ENCODE results near the gene MAP6. TPM values are rescaled to one million over a fixed set of nuclear protein-coding genes. Genes with fewer than 3 reads are reported as not detected.

Gene MAP6
- total RNA-seq, 1 experiment from 2014 or later: 22.8 TPM

DNA sequence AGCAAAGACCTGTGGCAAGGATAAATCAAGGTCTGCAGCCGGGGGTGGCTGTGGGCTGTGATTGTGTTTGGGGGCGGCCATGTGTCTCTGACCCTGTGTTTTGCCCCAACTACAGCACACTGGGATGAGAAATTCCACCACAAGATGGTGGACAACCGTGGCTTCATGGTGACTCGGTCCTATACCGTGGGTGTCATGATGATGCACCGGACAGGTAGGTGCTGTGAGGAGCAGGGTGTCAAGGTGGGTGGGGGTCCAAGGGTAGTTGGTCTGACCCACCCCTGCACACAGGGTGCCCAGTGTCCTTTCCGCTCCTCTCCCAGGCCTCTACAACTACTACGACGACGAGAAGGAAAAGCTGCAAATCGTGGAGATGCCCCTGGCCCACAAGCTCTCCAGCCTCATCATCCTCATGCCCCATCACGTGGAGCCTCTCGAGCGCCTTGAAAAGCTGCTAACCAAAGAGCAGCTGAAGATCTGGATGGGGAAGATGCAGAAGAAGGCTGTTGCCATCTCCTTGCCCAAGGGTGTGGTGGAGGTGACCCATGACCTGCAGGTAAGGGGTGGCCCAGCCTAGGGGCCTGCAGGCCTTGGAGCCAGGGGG lies 100.1 kb downstream of the MAP6 start:
- H3K4me1 ChIP-seq: peaks cover 24% of the 10 kb centered on the region
- H3K36me3 Mint-ChIP-seq (ENCODE audit: insufficient read depth, unreplicated experiment): peaks cover 92% of the 10 kb centered on the region
- intact Hi-C loops (cut with micrococcal nuclease; ENCODE audit: unreplicated experiment): no loop called here
- H3K9me3 Mint-ChIP-seq (ENCODE audit: unreplicated experiment): no peaks in the 10 kb centered on the region
- ChIA-PET CTCF (no interaction called here), POLR2A (no interaction called here)
- H3K4me3 ChIP-seq (ENCODE audit: low read depth, low read length): no peak overlapping the region
- no peaks in the 10 kb centered on the region for H3K27me3 ChIP-seq (replicated peaks; ENCODE audit: control insufficient read depth, insufficient read depth, low read length)
- peaks cover 14% of the 10 kb centered on the region for H3K4me1 Mint-ChIP-seq (ENCODE audit: low read depth, unreplicated experiment)
- H3K27ac Mint-ChIP-seq (ENCODE audit: unreplicated experiment): no peak overlapping the region
- no peaks in the 10 kb centered on the region for H3K9me3 ChIP-seq
- no TSS peak for BruUV-seq (replicated peaks)
- H3K36me3 ChIP-seq (ENCODE audit: control insufficient read depth, insufficient read depth, low read length): peaks cover 19% of the 10 kb centered on the region
- H3K27me3 Mint-ChIP-seq (ENCODE audit: insufficient read depth, unreplicated experiment): no peaks in the 10 kb centered on the region
- DNase-seq: no peak
- TF ChIP-seq, protein P1, sequence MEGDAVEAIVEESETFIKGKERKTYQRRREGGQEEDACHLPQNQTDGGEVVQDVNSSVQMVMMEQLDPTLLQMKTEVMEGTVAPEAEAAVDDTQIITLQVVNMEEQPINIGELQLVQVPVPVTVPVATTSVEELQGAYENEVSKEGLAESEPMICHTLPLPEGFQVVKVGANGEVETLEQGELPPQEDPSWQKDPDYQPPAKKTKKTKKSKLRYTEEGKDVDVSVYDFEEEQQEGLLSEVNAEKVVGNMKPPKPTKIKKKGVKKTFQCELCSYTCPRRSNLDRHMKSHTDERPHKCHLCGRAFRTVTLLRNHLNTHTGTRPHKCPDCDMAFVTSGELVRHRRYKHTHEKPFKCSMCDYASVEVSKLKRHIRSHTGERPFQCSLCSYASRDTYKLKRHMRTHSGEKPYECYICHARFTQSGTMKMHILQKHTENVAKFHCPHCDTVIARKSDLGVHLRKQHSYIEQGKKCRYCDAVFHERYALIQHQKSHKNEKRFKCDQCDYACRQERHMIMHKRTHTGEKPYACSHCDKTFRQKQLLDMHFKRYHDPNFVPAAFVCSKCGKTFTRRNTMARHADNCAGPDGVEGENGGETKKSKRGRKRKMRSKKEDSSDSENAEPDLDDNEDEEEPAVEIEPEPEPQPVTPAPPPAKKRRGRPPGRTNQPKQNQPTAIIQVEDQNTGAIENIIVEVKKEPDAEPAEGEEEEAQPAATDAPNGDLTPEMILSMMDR (IDR thresholded peaks at IDR 0.05; ENCODE audit: insufficient read depth in 1 of 2, low read depth in 1 of 2, low read length in 1 of 2, severe bottlenecking in 1 of 2, unreplicated experiment in 1 of 2): no peak
- H3K4me3 Mint-ChIP-seq (ENCODE audit: unreplicated experiment): no peak overlapping the region

DNA sequence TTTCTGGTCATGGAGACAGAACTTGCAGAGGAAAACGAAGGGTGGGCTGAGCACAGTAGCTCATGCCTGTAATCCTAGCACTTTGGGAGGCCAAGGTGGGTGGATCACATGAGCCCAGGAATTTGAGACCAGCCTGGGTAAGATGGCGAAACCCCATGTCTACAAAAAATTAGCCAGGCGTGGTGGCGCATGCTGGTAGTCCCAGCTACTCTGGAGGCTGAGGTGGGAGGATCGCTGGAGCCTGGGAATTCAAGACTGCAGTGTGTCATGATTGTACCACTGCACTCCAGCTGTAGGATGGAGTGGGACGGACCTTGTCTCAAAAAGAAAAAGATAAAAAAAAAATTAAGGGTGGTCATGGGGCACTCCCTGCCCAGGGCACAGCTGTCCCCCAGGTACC lies 100.9 kb downstream of the MAP6 start:
- Mint-ChIP-seq H3K4me1 (ENCODE audit: low read depth, unreplicated experiment) (peaks cover 18% of the 10 kb centered on the region), H3K27ac (ENCODE audit: unreplicated experiment) (no peak overlapping the region), H3K27me3 (ENCODE audit: insufficient read depth, unreplicated experiment) (no peaks in the 10 kb centered on the region), H3K4me3 (ENCODE audit: unreplicated experiment) (no peak overlapping the region), H3K36me3 (ENCODE audit: insufficient read depth, unreplicated experiment) (peaks cover 91% of the 10 kb centered on the region), H3K9me3 (ENCODE audit: unreplicated experiment) (no peaks in the 10 kb centered on the region)
- no peak for DNase-seq
- BruUV-seq (replicated peaks): no TSS peak
- no peak overlapping the region for H3K4me3 ChIP-seq (ENCODE audit: low read depth, low read length)
- TF ChIP-seq, protein P1 (IDR thresholded peaks at IDR 0.05; ENCODE audit: insufficient read depth in 1 of 2, low read depth in 1 of 2, low read length in 1 of 2, severe bottlenecking in 1 of 2, unreplicated experiment in 1 of 2): no peak
- peaks cover 20% of the 10 kb centered on the region for H3K36me3 ChIP-seq (ENCODE audit: control insufficient read depth, insufficient read depth, low read length)
- POLR2A ChIA-PET: no interaction called here
- intact Hi-C loops (cut with micrococcal nuclease; ENCODE audit: unreplicated experiment): no loop called here
- H3K27me3 ChIP-seq (replicated peaks; ENCODE audit: control insufficient read depth, insufficient read depth, low read length): no peaks in the 10 kb centered on the region
- peaks cover 28% of the 10 kb centered on the region for H3K4me1 ChIP-seq
- CTCF ChIA-PET: no interaction called here
- H3K9me3 ChIP-seq: no peaks in the 10 kb centered on the region

DNA sequence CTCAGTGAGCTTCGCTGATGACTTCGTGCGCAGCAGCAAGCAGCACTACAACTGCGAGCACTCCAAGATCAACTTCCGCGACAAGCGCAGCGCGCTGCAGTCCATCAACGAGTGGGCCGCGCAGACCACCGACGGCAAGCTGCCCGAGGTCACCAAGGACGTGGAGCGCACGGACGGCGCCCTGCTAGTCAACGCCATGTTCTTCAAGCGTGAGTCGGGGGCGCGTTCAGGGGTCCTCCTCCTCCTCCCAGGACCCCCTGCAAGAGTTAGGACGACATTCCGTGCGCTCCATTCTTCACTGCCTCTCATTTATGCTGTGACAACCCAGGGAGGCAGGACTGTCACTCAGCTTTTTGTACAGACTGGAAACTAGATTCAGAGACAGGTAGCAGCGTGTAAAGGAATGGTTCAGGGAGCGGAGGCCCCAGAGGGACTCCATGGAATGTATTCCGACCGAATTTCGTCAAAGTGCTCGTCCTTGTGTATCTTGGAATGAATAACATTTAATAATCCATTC lies 102.0 kb downstream of the MAP6 start:
- peaks cover 91% of the 10 kb centered on the region for H3K36me3 Mint-ChIP-seq (ENCODE audit: insufficient read depth, unreplicated experiment)
- no peaks in the 10 kb centered on the region for H3K27me3 Mint-ChIP-seq (ENCODE audit: insufficient read depth, unreplicated experiment)
- no peaks in the 10 kb centered on the region for H3K9me3 Mint-ChIP-seq (ENCODE audit: unreplicated experiment)
- no peak overlapping the region for H3K4me3 Mint-ChIP-seq (ENCODE audit: unreplicated experiment)
- CTCF ChIA-PET: no interaction called here
- TF ChIP-seq, protein P1 (IDR thresholded peaks at IDR 0.05; ENCODE audit: insufficient read depth in 1 of 2, low read depth in 1 of 2, low read length in 1 of 2, severe bottlenecking in 1 of 2, unreplicated experiment in 1 of 2): no peak
- no peak overlapping the region for H3K27ac Mint-ChIP-seq (ENCODE audit: unreplicated experiment)
- Histone ChIP-seq H3K27me3 (replicated peaks; ENCODE audit: control insufficient read depth, insufficient read depth, low read length) (no peaks in the 10 kb centered on the region), H3K36me3 (ENCODE audit: control insufficient read depth, insufficient read depth, low read length) (peaks cover 16% of the 10 kb centered on the region), H3K4me3 (ENCODE audit: low read depth, low read length) (no peak overlapping the region), H3K4me1 (peaks cover 28% of the 10 kb centered on the region), H3K9me3 (no peaks in the 10 kb centered on the region)
- DNase-seq: no peak
- peaks cover 18% of the 10 kb centered on the region for H3K4me1 Mint-ChIP-seq (ENCODE audit: low read depth, unreplicated experiment)
- intact Hi-C loops (cut with micrococcal nuclease; ENCODE audit: unreplicated experiment): no loop called here
- BruUV-seq (replicated peaks): no TSS peak
- POLR2A ChIA-PET: no interaction called here

Measured in Caco-2 (cell line).